Thoracic aorta endothelial cell (primary cell): ENCODE measurements around the gene HSD17B13. TPM values are rescaled to one million over a fixed set of nuclear protein-coding genes. Genes with fewer than 3 reads are reported as not detected.

Experiments
- small RNA-seq: library from RNA; depleted of rRNA; stranded (forward); fragments of <200 nt; gene quantifications from one replicate; pipeline ENCODE3, GENCODE V24; 2012
- total RNA-seq: library from RNA; depleted of rRNA; stranded (reverse); fragments of >200 nt; gene quantifications from 2 replicates; pipeline ENCODE4 v1.2.3, GENCODE V29; 2012

The HSD17B13 gene
- 0.07 and 0.13 TPM in 2 replicates for total RNA-seq

GRCh38 chr4:87322754-87323153, at the start of gene HSD17B13:
TSS of gene HSD17B13 (minus strand) at chr4:87322882. CDS start at chr4:87322841, 41 bp downstream.

Small RNAs within 50 kb of the gene (small RNA-seq; reads per million reads assigned to genes)
- gene MIR5705: not detected

Other genes with a start within 250 kb of the HSD17B13 start
- gene KLHL8, start 102.3 kb downstream of the HSD17B13 start, total RNA-seq: 17.3 and 18.2 TPM in 2 replicates
- 39.5 and 49.8 TPM in 2 replicates for gene HSD17B11, start 68.3 kb upstream of the HSD17B13 start, total RNA-seq
- gene NUDT9, start 99.7 kb upstream of the HSD17B13 start, total RNA-seq: 18.0 and 21.0 TPM in 2 replicates
- gene SPARCL1, start 206.5 kb upstream of the HSD17B13 start, total RNA-seq: 0.22 TPM in 1 of 2 replicates, not detected in the other